Measurements from ENCODE around the gene MEGF6.

MEGF6 gene

DNA sequence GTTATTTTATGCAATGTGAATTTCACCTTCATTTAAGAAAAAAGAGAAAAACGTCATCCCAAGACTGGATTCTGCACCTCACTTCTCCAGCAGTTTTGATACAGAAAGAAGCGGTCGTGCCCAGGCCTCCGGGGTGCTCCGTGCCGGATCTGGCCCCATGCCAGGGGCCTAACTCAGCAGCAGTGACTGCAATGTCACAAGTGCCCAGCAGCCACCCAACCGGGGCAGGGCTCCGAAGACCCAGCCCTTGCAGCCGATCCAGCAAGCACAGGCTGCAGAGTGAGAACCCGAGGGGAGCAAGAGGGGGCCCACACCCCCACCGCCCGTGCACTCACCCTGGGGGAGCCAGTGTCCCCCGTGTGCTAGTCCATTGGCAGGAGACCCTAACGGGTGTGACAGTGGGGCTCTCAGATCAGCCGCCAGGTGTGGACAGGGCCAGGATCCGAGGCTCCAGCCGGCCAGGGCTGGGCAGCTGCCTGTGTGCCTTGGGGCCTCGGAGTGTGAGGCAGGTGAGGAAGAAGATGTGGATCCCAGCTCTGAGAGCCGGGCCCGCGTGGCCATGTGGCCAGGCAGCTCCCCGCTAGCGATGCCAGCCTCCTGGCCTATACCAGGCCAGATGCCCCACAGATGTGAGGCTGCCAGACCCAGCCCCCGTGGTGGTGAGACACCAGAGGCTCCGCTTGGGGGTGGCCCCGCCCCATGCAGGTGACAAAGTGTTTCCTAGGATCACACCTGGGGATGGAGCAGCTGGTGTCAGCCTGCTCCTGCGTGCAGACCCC is 60.6 kb downstream of the MEGF6 start:
- no peak overlapping the region for H3K4me3 ChIP-seq (ENCODE audit: low read length)
- TF ChIP-seq ZNF274 (IDR thresholded peaks at IDR 0.05; ENCODE audit: low read depth, low read length) = no peak

DNA sequence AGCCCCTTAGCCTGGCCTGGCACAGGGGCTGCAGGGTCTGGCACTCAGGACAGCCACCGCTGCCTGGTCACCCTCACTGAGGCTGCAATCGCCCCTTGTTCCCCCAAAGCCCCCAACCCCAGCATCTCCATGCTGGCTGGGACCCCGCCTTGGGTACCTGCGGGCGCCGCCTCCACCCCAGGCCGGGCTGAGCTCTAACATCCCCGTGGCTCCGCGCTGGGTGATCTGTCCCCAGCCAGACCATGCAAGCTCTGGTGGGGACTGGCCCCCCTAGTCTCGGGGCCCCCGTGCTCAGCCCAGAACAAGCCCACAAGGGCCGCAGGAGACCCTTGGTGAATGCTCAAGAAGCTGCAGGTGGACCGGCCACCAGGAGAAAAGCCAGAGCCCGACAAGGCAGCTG is 62.4 kb downstream of the MEGF6 start:
- H3K4me3 ChIP-seq (ENCODE audit: low read length) = no peak overlapping the region
- no peak for TF ChIP-seq ZNF274 (IDR thresholded peaks at IDR 0.05; ENCODE audit: low read depth, low read length)

DNA sequence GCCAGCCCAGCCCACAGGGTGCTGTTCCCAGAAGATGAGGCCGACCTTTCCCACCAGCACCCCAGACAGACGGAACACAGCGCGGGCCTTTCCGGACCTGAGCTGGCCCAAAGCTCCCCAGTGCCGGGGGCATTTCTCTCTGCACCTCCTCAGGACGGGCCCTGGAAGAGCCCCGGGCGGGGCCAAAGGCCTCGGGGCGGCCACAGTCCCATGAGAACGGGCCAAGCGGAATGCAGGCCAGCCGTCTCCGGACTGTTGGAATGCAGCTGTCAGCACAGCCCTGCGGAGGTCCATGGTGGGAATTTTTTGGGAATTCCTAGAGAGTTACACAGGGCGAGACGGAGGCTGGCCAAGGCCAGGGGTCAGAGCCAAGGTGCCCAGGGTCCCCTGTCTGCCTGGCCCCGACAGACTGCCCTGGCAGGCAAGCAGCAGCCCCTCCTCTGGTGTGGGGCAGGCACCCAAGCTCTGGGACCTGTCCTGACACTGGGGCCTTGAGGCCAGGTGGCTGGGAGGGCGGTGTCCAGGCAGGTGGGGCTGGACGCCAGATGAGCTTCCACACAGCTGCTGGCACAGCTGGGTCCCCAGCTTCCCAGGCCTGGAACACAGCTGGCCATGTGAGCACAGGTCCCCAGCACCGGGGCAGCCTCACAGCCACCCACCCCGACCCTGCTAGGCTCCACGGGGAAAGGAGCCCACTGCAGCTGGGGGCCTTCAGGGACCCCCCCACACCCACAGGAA is 63.0 kb downstream of the MEGF6 start:
- no peak for TF ChIP-seq ZNF274 (IDR thresholded peaks at IDR 0.05; ENCODE audit: low read depth, low read length)
- H3K4me3 ChIP-seq (ENCODE audit: low read length) = no peak overlapping the region

DNA sequence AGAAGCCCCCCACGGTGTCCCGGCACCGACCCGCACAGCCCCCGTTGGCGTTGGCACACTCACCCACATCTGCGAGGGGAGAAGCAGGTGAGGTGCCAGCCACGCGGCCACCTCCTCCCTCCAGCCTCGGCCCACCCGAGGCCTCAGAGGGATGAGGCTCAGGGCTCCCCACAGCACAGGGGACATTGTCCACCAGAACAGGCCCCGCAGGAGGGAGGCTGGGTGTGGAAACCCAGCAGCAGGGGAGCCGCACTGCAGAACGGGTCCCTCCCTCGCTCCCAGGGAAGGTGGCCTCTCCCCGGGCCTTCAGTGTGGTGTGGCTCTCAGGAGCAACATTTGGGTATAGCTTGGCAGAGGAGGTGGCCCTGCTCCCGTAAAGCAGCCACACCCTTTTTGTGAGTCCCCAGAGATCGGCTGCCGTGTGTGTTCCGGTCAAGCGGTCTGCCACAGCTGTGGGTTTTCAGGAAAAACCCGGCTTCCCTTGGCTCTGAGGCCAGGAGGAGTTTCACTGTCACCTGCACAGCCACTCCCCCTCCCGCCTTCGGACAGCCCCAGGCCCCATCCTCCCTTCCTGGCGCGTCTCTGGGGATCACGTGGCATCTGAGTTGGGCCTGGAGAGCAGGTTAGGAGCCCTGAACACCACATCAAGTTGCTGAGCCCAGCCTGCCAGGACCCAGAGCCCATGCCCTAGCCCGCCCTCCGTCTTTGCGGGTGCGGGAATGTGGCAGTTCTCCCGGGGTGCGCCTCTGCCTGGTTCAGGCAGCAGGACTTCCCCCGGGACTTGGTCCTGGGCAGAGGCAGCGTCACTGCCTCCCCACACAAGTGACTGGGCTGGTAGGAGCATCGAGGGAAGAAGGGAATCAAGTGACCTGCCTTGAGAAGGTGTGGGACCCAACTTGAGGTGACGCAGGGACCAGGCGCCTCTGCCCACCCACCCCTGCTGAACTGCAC is 64.0 kb downstream of the MEGF6 start:
- no peak overlapping the region for H3K4me3 ChIP-seq (ENCODE audit: low read length)

GRCh38 chr1:3546048-3546384 is 65.3 kb downstream of the MEGF6 start:
- TF ChIP-seq ZNF274 (IDR thresholded peaks at IDR 0.05; ENCODE audit: low read depth, low read length) = no peak
- no peak overlapping the region for H3K4me3 ChIP-seq (ENCODE audit: low read length)

More for the DNA sequence above, 64.0 kb downstream of the MEGF6 start:
- no peak for TF ChIP-seq ZNF274 (IDR thresholded peaks at IDR 0.05; ENCODE audit: low read depth, low read length)

GRCh38 chr1:3545363-3546047 is 65.8 kb downstream of the MEGF6 start:
- no peak for TF ChIP-seq ZNF274 (IDR thresholded peaks at IDR 0.05; ENCODE audit: low read depth, low read length)
- H3K4me3 ChIP-seq (ENCODE audit: low read length) = no peak overlapping the region

GRCh38 chr1:3544040-3544977 is 67.0 kb downstream of the MEGF6 start:
- no peak for TF ChIP-seq ZNF274 (IDR thresholded peaks at IDR 0.05; ENCODE audit: low read depth, low read length)
- H3K4me3 ChIP-seq (ENCODE audit: low read length) = no peak overlapping the region

GRCh38 chr1:3543076-3544039 is 68.0 kb downstream of the MEGF6 start:
- TF ChIP-seq ZNF274 (IDR thresholded peaks at IDR 0.05; ENCODE audit: low read depth, low read length) = no peak
- no peak overlapping the region for H3K4me3 ChIP-seq (ENCODE audit: low read length)

- TF ChIP-seq ZNF274 (IDR thresholded peaks at IDR 0.05; ENCODE audit: low read depth, low read length) = no peak
- no peak overlapping the region for H3K4me3 ChIP-seq (ENCODE audit: low read length)
Observed at GRCh38 chr1:3542676-3543075, 68.6 kb downstream of the MEGF6 start.

- H3K4me3 ChIP-seq (ENCODE audit: low read length) = no peak overlapping the region
Observed at GRCh38 chr1:3541936-3542335, 69.4 kb downstream of the MEGF6 start.

DNA sequence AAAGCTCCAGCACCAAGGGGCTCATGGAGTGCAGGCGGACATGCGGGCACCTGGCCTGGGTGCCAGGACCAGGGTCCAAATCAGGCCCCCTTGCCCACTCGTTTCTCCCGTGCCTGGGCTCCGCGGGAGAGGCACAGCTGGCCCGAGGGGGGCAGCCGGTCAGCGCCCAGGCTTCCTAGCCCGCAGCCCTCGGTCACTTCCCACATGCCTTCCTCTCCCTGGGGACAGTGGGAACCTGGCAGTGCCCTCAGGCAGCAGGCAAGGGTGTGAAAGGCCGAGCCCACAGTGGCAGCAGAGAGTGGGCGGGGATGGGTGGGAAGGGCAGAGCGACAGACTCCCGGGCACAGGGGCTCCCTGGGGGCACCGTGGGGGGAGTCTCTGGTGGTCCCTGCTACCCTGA is 69.8 kb downstream of the MEGF6 start:
- H3K4me3 ChIP-seq (ENCODE audit: low read length) = no peak overlapping the region
- TF ChIP-seq ZNF274 (IDR thresholded peaks at IDR 0.05; ENCODE audit: low read depth, low read length) = no peak

More at GRCh38 chr1:3541936-3542335, 69.4 kb downstream of the MEGF6 start:
- no peak for TF ChIP-seq ZNF274 (IDR thresholded peaks at IDR 0.05; ENCODE audit: low read depth, low read length)

DNA sequence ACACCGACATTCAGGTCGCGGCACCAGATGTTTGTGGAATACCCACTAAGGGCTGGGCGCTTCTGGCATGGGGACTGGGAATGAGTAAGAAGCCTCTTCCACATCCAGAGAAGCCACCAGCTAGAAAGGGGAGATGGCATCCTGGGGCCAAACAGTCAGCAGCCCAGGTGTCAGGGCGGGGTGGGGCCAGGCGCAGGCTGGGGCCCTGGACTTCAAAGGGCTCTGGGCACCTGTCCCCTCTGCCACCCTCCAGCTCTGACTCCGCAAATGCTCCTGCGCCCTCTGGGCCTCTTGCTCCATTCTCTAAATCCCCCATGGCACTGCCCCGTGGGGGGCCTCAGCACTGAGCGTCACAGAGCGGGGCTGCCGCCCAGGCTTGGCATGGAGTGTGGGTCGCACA is 70.4 kb downstream of the MEGF6 start:
- TF ChIP-seq ZNF274 (IDR thresholded peaks at IDR 0.05; ENCODE audit: low read depth, low read length) = no peak
- H3K4me3 ChIP-seq (ENCODE audit: low read length) = no peak overlapping the region

All from GM08714 (cell line).